ENCODE measurements around the gene AKIP1. TPM values are rescaled to one million over a fixed set of nuclear protein-coding genes. Genes with fewer than 3 reads are reported as not detected.

The AKIP1 gene
- polyA plus RNA-seq, 4 donors = 20.8 to 21.6 (median 21.3) TPM

DNA sequence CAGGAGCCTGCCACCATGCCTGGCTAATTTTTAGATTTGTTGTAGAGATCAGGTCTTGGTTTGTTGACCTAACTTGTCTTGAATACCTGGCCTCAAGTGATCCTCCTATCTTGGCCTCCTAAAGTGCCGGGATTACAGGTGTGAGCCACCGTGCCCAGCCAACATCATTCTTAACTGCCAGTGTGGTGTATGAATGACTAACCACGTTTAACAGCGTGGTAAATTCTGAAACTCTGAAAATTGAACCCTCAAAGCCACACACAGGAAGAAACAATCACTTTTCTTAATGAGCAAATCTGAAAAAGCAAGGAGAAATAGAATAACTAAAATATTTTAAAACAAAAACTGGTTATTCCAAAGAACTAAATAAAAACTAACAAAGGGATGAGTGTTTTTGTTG lies 45.9 kb downstream of the AKIP1 start:
- DNase-seq (ENCODE audit: low read depth in 4 of 4, low spot score in 3 of 4) = no peak

- peak; percentile 43 to 60 (median 59) for DNase-seq (ENCODE audit: low read depth in 4 of 4, low spot score in 3 of 4)
Observed at GRCh38 chr11:8959546-8960166, 48.7 kb downstream of the AKIP1 start.

GRCh38 chr11:8961401-8961800 lies 50.4 kb downstream of the AKIP1 start:
- DNase-seq (ENCODE audit: low read depth in 4 of 4, low spot score in 3 of 4) = no peak

GRCh38 chr11:8962841-8963240 lies 51.9 kb downstream of the AKIP1 start:
- DNase-seq (ENCODE audit: low read depth in 4 of 4, low spot score in 3 of 4) = no peak

DNA sequence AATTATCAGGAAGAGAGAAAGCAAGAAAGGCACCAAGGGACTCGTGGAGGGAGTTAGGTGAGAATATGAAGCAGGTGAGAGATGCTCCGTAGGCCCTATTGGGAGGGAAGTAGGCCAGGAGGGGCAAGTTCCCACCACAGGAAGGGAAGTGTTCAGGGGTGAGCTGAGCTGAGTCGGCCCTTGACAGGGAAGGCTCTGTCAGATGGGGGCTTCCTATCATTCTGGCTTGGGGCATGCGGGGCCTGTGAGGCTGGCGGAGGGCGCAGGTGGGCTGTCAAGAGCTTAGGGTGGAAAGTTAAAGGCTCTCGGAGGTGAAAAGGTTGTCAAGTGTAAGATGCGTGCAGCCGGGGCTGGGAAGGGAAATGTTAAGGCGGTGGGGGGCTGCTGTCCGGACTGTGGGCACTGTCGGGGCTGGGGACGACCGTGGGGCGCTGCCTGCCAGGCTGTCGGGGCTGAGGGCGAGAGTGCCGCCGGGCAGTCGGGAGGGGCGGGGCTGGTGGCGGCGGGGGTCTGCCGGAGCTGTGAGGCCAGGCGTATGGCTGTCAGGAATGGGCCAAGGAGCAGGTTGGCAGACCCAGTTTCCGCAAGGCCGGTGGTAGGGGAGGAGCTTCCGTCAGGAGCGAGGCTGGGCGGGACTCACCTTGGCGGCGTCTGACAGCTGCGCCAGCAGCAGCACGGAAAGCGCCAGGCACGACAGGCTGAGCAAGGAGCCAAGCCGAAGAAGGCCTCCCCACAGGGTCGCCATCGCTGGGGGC lies 52.8 kb downstream of the AKIP1 start:
- peak in 3 of 4 donors; percentile 51 to 59 (median 55) for DNase-seq (ENCODE audit: low read depth in 4 of 4, low spot score in 3 of 4)

- DNase-seq (ENCODE audit: low read depth in 4 of 4, low spot score in 3 of 4) = peak; percentile 72 to 87 (median 78)
Observed at GRCh38 chr11:8964324-8965320, 53.6 kb downstream of the AKIP1 start, which contains the start of gene TMEM9B. TMEM9B (minus strand) TSS chr11:8964442; CDS start chr11:8964313, 129 bp downstream.

- no peak for DNase-seq (ENCODE audit: low read depth in 4 of 4, low spot score in 3 of 4)
Observed at GRCh38 chr11:8967184-8967583, 56.2 kb downstream of the AKIP1 start.

Other genes starting within 250 kb of the AKIP1 start
- gene TRIM66, start 228.5 kb upstream of the AKIP1 start, polyA plus RNA-seq (ENCODE audit: insufficient read length in 4 of 4) = 10 to 100 TPM in 1 of 4 donors, 1 to 10 TPM in 3; 4.0 to 10.1 (median 5.8) TPM
- 1,000 to 10,000 TPM; 1,817 to 2,312 (median 2,190) TPM for gene RPL27A, start 228.4 kb upstream of the AKIP1 start, polyA plus RNA-seq (ENCODE audit: insufficient read length in 4 of 4)
- gene C11orf16, start 21.8 kb downstream of the AKIP1 start, polyA plus RNA-seq (ENCODE audit: insufficient read length in 4 of 4) = 1 to 10 TPM in 1 of 4 donors, under 1 TPM in 3; 0.69 to 1.0 (median 0.89) TPM
- gene ASCL3, start 31.8 kb downstream of the AKIP1 start, polyA plus RNA-seq (ENCODE audit: insufficient read length in 4 of 4) = under 1 TPM in 1 of 4 donors, not detected in 3; 0.25 TPM
- gene TMEM9B, start 53.3 kb downstream of the AKIP1 start, polyA plus RNA-seq (ENCODE audit: insufficient read length in 4 of 4) = 10 to 100 TPM; 63.0 to 78.4 (median 74.9) TPM
- 1 to 10 TPM in 1 of 4 donors, under 1 TPM in 3; 0.71 to 1.2 (median 0.88) TPM for gene NRIP3, start 92.8 kb downstream of the AKIP1 start, polyA plus RNA-seq (ENCODE audit: insufficient read length in 4 of 4)
- 1 to 10 TPM; 6.9 to 7.7 (median 7.3) TPM for gene SCUBE2, start 180.4 kb downstream of the AKIP1 start, polyA plus RNA-seq (ENCODE audit: insufficient read length in 4 of 4)